CD4-positive, CD25-positive, alpha-beta regulatory T cell (primary cell): ENCODE results near the gene FOXN3. TPM values are rescaled to one million over a fixed set of nuclear protein-coding genes. Genes with fewer than 3 reads are reported as not detected.

ENCODE experiments used
- ATAC-seq, 2 donors: fragments of 150-1000 bp; cut with Tn5 transposase; one replicate each; pipeline ENCODE4 v1.10.0; 2021; ENCODE audit warnings: low read depth in 2 of 2, moderate number of reproducible peaks in 2 of 2, moderate library complexity in 1 of 2
- DNase-seq, 3 donors: peaks; one replicate each; pipeline versions ENCODE4 v3.0.0 to v3.0.0-alpha.2; 2012 to 2022; ENCODE audit warnings: mixed read lengths in 1 of 3
- H3K27ac ChIP-seq: one replicate; pipeline ENCODE4 v1.7.0; 2013; ENCODE audit warnings: mild to moderate bottlenecking, low read length; ENCODE audit not compliant: insufficient read depth, poor library complexity, severe bottlenecking
- H3K27me3 ChIP-seq: one replicate; pipeline ENCODE4 v1.7.0; 2013; ENCODE audit warnings: low read length; ENCODE audit not compliant: control insufficient read depth, insufficient read depth
- H3K36me3 ChIP-seq: one replicate; pipeline ENCODE4 v1.7.0; 2013; ENCODE audit warnings: mild to moderate bottlenecking, low read length, moderate library complexity; ENCODE audit not compliant: control insufficient read depth, insufficient read depth
- H3K4me1 ChIP-seq: 2 replicates; pipeline ENCODE4 v1.7.0; 2013; ENCODE audit warnings: mild to moderate bottlenecking, low read length; ENCODE audit not compliant: insufficient read depth, control insufficient read depth, poor library complexity, severe bottlenecking
- H3K4me3 ChIP-seq: one replicate; pipeline ENCODE4 v1.7.0; 2013; ENCODE audit warnings: low read depth, mild to moderate bottlenecking, low read length, moderate library complexity
- H3K9me3 ChIP-seq, 2 experiments: 1 replicate in 1 of 2; 2 replicates in 1 of 2; pipeline ENCODE4 v1.7.0; 2013; ENCODE audit warnings: low read length in 2 of 2, mild to moderate bottlenecking in 1 of 2, moderate library complexity in 1 of 2; ENCODE audit not compliant: control insufficient read depth in 2 of 2
- H3K27ac Mint-ChIP-seq, 3 donors: one replicate each; pipeline ENCODE4 v1.8.0; 2020 to 2022; ENCODE audit warnings: mild to moderate bottlenecking in 3 of 3, mixed read lengths in 3 of 3, moderate library complexity in 2 of 3
- H3K27me3 Mint-ChIP-seq: one replicate; pipeline ENCODE4 v1.8.0; 2022; ENCODE audit warnings: mild to moderate bottlenecking, mixed read lengths
- H3K36me3 Mint-ChIP-seq: one replicate; pipeline ENCODE4 v1.8.0; 2020; ENCODE audit warnings: mixed read lengths
- H3K4me1 Mint-ChIP-seq, 4 donors: one replicate each; pipeline ENCODE4 v1.8.0; 2020 to 2022; ENCODE audit warnings: mixed read lengths in 4 of 4, mild to moderate bottlenecking in 1 of 4
- H3K4me3 Mint-ChIP-seq, 4 donors: one replicate each; pipeline ENCODE4 v1.8.0; 2020 to 2022; ENCODE audit warnings: mild to moderate bottlenecking in 4 of 4, mixed read lengths in 4 of 4, moderate library complexity in 3 of 4
- H3K9me3 Mint-ChIP-seq, 7 donors: one replicate each; pipeline ENCODE4 v1.8.0; 2020 to 2022; ENCODE audit warnings: mixed read lengths in 7 of 7, mild to moderate bottlenecking in 3 of 7, moderate library complexity in 2 of 7
- polyA plus RNA-seq, 4 donors: library from polyadenylated mRNA; unstranded; fragments of 300-500 nt; fragmentation: Illumina TruSeq; gene quantifications; one replicate each; pipeline ENCODE4 v1.2.3, GENCODE V29; 2021
- total RNA-seq: library from RNA; stranded (reverse); gene quantifications from one replicate; pipeline ENCODE4 v1.2.3, GENCODE V29; 2022

The FOXN3 gene
- total and polyA plus RNA-seq, 5 donors from 2014 or later, result 108 to 203 (median 111) TPM

DNA sequence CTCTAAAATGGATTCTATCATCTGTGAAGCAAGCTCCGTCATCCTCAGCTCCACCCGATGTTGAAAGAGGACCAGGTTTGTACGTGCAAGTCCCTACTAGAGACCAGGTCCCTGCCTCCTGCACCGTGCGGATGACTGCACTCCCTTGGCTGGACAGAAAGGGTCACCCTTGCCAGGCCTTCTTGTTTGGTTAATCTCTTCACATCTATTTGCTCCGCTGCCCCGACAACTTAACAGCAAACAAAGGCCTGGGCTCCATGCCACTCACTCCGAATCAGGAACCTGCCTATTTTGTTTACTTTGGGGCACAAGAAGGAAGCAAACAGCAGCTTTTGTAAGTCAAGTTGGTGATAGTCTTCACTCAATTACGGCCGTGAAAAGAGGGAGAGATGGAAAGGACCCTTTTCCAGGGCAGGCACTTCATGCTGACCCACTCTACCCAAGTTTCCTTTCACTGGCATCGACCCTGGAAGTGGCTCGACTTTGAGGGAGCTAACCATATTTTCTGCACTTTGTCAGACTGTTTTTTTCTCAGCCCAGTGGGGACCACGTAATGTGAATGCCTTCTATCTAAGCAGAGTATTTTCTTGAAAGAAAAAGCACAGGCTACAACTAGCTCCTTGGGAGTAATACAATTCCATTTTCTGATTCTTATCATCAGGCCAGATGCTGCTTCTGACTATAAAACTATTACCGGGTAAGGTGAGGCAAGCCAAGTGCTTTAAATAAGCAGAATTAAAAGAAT, 202.6 kb downstream of the FOXN3 start:
- Histone ChIP-seq H3K4me3 (no peak overlapping the region), H3K4me1 (no peaks in the 10 kb centered on the region), H3K27me3 (no peaks in the 10 kb centered on the region), H3K9me3 (no peaks in the 10 kb centered on the region), H3K36me3 (peaks cover 9% of the 10 kb centered on the region), H3K27ac (no peak overlapping the region)
- Mint-ChIP-seq H3K4me3 (no peak overlapping the region), H3K27ac (peak overlapping the region in 1 of 3 donors; percentile 31), H3K36me3 (peaks cover 10% of the 10 kb centered on the region), H3K9me3 (no peaks in the 10 kb centered on the region), H3K27me3 (no peaks in the 10 kb centered on the region), H3K4me1 (peaks cover 0 to 36% (median 21%) of the 10 kb centered on the region in 4 donors)
- no peak for DNase-seq
- no peak for ATAC-seq

GRCh38 chr14:89212386-89213235, 204.4 kb downstream of the FOXN3 start:
- Histone ChIP-seq H3K36me3 (peaks cover 6% of the 10 kb centered on the region), H3K4me3 (no peak overlapping the region), H3K9me3 (no peaks in the 10 kb centered on the region), H3K27me3 (no peaks in the 10 kb centered on the region), H3K27ac (no peak overlapping the region), H3K4me1 (no peaks in the 10 kb centered on the region)
- Mint-ChIP-seq H3K4me3 (no peak overlapping the region), H3K27ac (peak overlapping the region in 1 of 3 donors; percentile 38), H3K27me3 (no peaks in the 10 kb centered on the region), H3K4me1 (peaks cover 7 to 42% (median 19%) of the 10 kb centered on the region in 4 donors), H3K36me3 (peaks cover 21% of the 10 kb centered on the region), H3K9me3 (peaks cover 0 to 2% (median 0%) of the 10 kb centered on the region in 7 donors)
- ATAC-seq, result no peak
- no peak for DNase-seq

DNA sequence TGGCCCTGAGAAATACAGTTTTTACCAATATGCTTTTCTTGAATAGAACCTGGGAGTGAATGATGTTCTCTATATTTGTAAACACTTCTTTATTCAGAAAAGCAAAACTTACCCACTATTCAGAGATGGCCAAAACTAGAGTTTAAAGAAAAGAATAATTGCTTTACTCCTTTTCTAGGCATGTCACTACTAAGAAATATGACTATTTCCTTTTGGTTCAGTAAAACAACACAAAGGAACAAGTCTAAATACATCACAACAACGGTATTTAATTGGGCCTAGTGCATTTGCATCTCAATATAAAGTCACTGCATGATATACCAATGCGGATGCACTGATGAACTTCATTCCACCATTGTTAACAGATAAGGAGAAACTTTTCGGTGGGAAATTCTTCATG, 207.5 kb downstream of the FOXN3 start:
- peaks cover 12% of the 10 kb centered on the region for H3K36me3 ChIP-seq
- peaks cover 30% of the 10 kb centered on the region for H3K36me3 Mint-ChIP-seq
- H3K9me3 ChIP-seq, result no peaks in the 10 kb centered on the region
- DNase-seq (no peak), ATAC-seq (no peak)
- no peak overlapping the region for H3K4me3 Mint-ChIP-seq
- no peak overlapping the region for H3K27ac ChIP-seq
- no peak overlapping the region for H3K27ac Mint-ChIP-seq
- H3K4me3 ChIP-seq, result no peak overlapping the region
- H3K27me3 Mint-ChIP-seq, result no peaks in the 10 kb centered on the region
- H3K4me1 Mint-ChIP-seq, result peaks cover 7 to 57% (median 19%) of the 10 kb centered on the region in 4 donors
- no peaks in the 10 kb centered on the region for H3K4me1 ChIP-seq
- H3K27me3 ChIP-seq, result no peaks in the 10 kb centered on the region
- H3K9me3 Mint-ChIP-seq, result peaks cover 0 to 2% (median 0%) of the 10 kb centered on the region in 7 donors

DNA sequence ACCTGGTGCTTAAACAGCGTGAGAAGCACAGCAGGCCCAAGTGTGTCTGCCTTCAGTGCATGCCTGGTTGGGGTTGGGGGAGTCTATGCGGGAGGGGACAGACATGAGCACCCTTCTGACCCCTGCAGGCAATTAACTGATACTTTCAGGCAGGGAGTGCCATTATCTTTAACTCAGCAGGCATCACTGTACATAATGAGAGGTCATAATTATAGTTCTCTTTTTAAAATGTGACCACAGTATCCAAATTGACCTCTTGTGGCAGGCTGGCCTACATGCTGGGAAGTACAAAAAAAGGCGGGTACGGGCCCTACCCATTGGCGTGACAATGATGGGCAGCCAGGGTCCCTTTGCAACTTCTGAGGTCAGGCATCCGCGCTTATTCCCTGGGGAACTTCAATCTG, 209.1 kb downstream of the FOXN3 start:
- peaks cover 30% of the 10 kb centered on the region for H3K36me3 Mint-ChIP-seq
- Histone ChIP-seq H3K4me1 (no peaks in the 10 kb centered on the region), H3K27ac (no peak overlapping the region), H3K9me3 (no peaks in the 10 kb centered on the region), H3K4me3 (no peak overlapping the region), H3K36me3 (peaks cover 8% of the 10 kb centered on the region), H3K27me3 (no peaks in the 10 kb centered on the region)
- H3K9me3 Mint-ChIP-seq, result peaks cover 0 to 2% (median 0%) of the 10 kb centered on the region in 7 donors
- H3K27me3 Mint-ChIP-seq, result no peaks in the 10 kb centered on the region
- peaks cover 7 to 72% (median 23%) of the 10 kb centered on the region in 4 donors for H3K4me1 Mint-ChIP-seq
- ATAC-seq (no peak), DNase-seq (no peak)
- H3K27ac Mint-ChIP-seq, result peak overlapping the region in 2 of 3 donors; percentile 24 to 81
- H3K4me3 Mint-ChIP-seq, result no peak overlapping the region

GRCh38 chr14:89206389-89207031, 210.5 kb downstream of the FOXN3 start:
- Histone ChIP-seq H3K27me3 (no peaks in the 10 kb centered on the region), H3K4me3 (no peak overlapping the region), H3K9me3 (no peaks in the 10 kb centered on the region), H3K4me1 (no peaks in the 10 kb centered on the region), H3K27ac (no peak overlapping the region), H3K36me3 (peaks cover 5% of the 10 kb centered on the region)
- Mint-ChIP-seq H3K4me3 (peak overlapping the region in 1 of 4 donors; percentile 25), H3K9me3 (peaks cover 0 to 2% (median 0%) of the 10 kb centered on the region in 7 donors), H3K36me3 (peaks cover 36% of the 10 kb centered on the region), H3K4me1 (peaks cover 14 to 82% (median 26%) of the 10 kb centered on the region in 4 donors), H3K27ac (peak overlapping the region in 1 of 3 donors; percentile 3), H3K27me3 (no peaks in the 10 kb centered on the region)
- DNase-seq (no peak), ATAC-seq (no peak)

GRCh38 chr14:89205137-89205740, 211.8 kb downstream of the FOXN3 start:
- Histone ChIP-seq H3K9me3 (no peaks in the 10 kb centered on the region), H3K4me3 (no peak overlapping the region), H3K27ac (no peak overlapping the region), H3K4me1 (no peaks in the 10 kb centered on the region), H3K27me3 (no peaks in the 10 kb centered on the region), H3K36me3 (peaks cover 5% of the 10 kb centered on the region)
- H3K4me1 Mint-ChIP-seq, result peaks cover 9 to 76% (median 29%) of the 10 kb centered on the region in 4 donors
- ATAC-seq (no peak), DNase-seq (no peak)
- no peaks in the 10 kb centered on the region for H3K27me3 Mint-ChIP-seq
- H3K27ac Mint-ChIP-seq, result peak overlapping the region in 1 of 3 donors; percentile 59
- H3K9me3 Mint-ChIP-seq, result peaks cover 0 to 2% (median 0%) of the 10 kb centered on the region in 7 donors
- H3K4me3 Mint-ChIP-seq, result no peak overlapping the region
- peaks cover 35% of the 10 kb centered on the region for H3K36me3 Mint-ChIP-seq
